LoVo (cell line): ENCODE data around the gene PHC3.
"Not testable (repeated sequence)": the region's sequence is repeated elsewhere in the genome, so short reads cannot be mapped to it uniquely, and the experiment has no call there.

Experiments
- DNase-seq: peaks from one replicate; pipeline ENCODE4 v3.0.0-alpha.2; 2016; ENCODE audit warnings: low spot score

PHC3 gene, protein sequence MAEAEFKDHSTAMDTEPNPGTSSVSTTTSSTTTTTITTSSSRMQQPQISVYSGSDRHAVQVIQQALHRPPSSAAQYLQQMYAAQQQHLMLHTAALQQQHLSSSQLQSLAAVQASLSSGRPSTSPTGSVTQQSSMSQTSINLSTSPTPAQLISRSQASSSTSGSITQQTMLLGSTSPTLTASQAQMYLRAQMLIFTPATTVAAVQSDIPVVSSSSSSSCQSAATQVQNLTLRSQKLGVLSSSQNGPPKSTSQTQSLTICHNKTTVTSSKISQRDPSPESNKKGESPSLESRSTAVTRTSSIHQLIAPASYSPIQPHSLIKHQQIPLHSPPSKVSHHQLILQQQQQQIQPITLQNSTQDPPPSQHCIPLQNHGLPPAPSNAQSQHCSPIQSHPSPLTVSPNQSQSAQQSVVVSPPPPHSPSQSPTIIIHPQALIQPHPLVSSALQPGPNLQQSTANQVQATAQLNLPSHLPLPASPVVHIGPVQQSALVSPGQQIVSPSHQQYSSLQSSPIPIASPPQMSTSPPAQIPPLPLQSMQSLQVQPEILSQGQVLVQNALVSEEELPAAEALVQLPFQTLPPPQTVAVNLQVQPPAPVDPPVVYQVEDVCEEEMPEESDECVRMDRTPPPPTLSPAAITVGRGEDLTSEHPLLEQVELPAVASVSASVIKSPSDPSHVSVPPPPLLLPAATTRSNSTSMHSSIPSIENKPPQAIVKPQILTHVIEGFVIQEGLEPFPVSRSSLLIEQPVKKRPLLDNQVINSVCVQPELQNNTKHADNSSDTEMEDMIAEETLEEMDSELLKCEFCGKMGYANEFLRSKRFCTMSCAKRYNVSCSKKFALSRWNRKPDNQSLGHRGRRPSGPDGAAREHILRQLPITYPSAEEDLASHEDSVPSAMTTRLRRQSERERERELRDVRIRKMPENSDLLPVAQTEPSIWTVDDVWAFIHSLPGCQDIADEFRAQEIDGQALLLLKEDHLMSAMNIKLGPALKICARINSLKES

DNA sequence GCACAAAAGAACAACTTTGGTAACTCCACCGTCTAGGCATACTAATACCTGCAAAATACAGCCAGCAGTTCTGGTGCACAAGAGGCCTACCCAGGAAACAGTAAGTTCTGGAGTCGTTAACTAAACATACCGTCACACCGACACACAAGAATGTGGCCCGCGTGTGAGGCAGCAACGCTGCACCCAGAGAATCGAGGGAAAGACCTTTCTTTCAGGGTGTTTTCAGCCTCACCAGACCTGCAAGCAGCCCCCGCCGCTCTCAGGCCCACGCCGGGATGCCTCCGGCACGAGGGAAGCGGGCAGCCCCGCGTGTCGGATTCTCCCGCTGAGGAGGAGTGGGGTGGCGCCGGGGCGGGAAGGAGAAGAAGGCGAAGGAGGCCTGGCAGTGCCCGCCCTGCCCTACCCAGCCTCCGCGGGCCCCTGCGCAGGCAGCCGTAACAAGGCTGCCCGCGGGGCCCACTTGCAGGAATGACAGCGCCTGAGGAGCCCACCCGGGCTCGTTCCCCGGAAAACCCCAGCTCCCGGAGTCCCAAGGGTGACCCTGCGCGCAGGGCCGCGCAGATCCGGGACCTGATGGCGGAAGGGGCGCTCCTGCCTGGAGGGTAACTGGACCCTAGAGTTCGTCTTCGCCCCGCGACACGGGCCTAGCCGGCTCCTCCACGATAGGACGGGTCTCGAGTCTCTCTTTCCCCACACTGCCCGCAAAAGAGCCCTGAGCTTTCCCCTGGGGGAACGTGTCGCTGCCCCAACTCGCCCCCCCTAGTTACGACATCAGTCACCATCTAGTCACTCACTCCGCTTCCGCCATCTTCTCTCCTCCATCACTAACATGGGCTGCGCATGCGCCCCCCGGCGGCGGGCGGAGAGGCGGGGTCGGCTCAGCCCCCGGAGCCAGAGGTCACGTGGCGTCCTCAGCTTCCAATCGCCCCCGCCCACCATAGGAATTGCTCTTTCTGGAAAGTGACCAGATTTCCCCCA is at the start of gene PHC3:
TSS of gene PHC3 (minus strand) at position 826 of the 978 bp plus-strand sequence. CDS start at position 808, 18 bp downstream.
- peak; percentile 94 for DNase-seq

DNA sequence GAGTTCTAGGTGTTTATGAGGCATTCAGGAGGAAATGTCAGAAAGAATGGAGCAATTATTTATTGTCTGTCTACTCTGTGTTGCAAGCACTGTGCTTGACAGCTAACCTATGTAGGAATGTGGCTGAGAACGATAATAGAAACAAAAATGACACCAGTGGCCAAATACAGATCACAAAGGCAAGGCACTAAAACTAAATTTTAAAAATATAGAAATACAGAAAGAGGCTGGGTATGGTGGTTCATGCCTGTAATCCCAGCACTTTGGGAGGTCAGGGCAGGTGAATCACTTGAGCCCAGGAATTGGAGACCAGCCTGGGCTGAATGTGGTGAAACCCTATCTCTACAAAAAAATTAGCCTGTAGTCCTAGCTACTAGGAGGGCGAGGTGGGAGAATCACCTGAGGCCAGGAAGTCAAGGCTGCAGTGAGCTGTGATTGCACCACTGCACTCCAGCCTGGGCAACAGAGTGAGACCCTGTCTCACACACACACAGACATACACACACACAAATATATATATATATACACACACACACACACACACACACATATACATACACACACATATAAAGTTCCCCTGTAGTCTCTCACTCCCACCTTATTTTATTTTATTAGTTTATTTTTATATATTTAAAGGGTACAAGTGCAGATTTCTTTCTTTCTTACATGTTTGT is 46.7 kb upstream of the PHC3 start:
- DNase-seq = no peak

DNA sequence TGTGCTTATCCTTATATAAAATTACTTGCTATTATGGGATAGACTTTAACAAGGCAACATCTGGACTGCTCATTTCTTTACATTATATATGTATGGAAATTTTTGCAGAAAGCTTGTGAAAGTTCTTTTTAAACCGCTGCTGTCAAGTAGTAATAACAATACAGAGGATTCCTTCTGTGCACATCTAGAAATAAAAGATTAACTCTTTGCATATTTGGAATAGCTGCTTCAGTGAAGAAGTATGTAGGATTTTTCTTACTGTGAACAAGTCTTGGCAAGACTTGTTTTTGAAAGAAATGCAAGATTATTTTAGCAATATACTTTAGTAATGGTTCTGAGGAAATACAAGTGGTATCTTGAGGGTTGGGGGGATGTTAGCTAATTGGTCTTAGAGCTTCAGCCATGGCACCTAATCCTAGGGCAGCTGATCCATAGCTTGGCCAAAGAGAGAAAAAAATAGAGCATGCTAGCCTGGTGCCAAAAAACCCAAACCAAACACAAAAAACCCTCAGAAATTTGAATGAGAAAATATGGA is 45.0 kb upstream of the PHC3 start:
- no peak for DNase-seq

DNA sequence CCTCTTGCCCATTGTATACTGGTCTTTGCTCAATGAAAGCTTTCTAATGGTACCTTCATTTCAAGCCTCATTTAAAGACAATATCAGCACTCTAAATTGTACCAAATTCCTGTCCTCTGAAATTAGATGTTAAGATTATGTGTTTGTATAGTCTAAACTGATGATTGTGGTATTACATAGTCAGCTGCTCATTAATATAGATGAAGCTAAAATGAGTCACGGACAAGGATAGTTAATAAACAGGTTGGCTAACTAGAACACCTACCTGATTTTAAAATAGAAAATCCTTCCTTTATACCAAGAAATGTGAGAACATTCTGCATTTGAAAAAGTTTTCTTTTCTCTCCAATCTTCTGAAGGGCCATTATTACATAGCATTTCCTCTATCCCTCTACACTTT is 43.6 kb upstream of the PHC3 start:
- no peak for DNase-seq

DNA sequence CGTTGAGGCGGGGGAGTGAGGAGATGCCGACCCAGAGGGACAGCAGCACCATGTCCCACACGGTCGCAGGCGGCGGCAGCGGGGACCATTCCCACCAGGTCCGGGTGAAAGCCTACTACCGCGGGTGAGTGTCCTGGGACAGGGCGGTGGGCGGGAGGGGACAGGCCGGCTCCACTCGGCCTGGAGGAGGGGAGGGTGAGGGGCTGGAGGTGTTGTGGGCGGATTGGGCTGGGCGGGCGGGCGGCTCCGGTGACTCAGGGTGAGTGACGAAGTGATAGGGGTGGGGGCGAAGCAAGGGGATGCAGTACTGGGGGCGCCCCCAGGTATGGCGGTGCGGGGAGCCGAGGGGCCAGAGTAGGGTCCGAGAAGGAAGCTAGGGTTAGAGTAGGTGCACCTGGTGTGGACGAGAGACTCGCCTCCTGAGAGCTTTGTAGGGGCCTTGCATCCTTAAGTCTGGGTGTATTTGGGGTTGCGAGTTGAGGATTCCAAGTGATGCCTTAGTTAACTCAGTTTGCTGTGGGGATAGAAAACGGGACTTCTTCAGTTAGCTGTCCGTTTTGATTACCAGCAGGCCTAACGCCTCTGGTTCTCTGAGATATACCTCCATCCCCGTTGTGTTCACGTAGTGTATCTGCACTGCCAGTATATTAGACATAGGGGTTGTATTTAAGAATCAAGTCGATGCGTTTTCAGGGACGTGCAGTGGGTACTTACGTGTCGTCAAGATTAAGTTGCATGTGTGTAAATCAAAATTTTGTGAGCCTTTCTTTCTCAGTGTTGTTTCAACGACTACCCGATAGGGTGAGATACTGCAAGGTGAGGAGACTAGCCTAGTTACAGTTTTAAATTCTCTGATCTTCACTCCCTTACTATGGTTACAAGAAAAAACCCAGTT is 41.4 kb upstream of the PHC3 start:
- DNase-seq = peak; percentile 7

DNA sequence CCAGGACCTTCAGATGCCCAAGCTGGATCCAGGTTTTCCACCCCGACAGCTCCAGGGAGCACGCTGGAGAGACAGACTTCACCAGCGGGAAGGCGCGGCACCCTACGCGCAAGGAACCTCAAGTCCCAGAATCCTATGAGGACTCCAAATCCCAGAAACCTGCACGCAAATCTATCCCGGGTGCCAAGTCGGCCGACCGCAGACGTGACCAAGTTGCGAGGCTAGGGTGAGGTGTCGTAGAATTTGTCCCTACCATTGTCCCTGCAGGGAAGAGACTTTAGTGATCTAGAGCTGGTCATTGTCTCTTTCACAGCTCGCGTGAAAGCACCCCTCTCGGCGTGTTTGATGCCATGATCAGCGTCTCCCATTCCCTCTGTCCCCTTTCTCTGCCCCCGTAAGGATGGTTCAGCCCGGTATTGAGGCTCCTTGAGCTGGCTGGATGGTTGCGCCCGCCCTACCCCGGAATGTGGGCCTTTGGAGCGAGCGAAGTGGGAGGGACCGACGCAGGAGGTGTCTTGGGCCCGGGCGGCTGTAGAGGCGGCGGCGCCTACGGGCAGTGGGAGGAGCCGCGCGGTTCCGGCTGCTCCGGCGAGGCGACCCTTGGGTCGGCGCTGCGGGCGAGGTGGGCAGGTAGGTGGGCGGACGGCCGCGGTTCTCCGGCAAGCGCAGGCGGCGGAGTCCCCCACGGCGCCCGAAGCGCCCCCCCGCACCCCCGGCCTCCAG is 40.6 kb upstream of the PHC3 start, which contains the start of gene PRKCI:
TSS of gene PRKCI (plus strand) at position 501 of the 723 bp plus-strand sequence. CDS start 246 bp downstream, outside the sequence.
- DNase-seq = peak; percentile 97

DNA sequence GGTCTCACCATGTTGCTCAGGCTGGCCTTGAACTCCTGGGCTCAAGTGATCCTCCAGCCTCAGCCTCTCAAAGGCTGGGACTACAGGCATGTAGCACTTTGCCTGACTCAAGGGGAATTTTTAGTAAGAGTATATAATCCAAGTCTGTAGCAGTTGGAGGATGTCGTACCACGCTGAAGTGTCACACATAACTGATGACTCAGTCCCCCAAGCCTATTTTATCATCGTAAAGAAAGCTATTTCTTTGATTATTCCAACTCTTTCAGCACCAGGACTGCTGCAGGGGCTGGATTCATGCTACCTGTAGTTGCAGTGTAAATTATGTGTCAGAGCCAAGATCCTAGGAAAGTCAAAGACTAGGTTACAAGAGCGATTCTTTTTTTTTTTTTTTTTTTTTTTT is 39.3 kb upstream of the PHC3 start:
- peak; percentile 8 for DNase-seq

DNA sequence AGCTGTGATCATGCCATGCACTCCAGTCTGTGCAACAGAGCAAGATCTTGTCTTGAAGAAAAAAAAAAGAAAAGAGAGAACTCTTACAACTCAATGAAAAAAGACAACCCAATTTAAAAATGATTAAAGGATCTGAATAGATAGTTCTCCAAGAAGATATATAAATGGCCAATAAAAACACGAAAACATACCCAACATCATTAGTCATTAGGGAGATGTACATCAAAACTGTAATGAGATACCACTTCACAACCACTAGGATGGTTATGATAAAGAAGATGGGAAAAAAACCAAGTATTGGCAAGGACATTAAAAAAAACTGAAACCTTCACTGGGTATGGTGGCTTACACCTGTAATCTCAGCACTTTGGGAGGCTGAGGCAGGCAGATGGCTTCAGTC is 38.3 kb upstream of the PHC3 start:
- DNase-seq = no peak

DNA sequence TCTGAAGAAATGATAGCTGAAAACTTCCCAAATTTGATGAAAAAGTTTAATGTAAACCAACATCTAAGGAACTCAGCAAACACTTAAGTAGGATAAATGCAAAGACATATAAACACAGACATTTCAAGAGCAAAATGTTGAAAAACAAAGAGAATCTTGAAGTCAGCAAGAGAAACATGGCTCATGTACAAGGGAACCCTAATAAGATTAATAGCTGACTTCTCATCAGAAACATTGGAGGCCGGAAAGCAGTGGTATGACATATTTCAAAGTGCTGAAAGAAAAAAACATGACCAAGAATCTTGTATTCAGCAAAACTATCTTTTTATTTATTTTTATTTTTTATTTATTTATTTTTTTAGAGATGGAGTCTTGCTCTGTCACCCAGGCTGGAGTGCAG is 30.1 kb upstream of the PHC3 start:
- no peak for DNase-seq

DNA sequence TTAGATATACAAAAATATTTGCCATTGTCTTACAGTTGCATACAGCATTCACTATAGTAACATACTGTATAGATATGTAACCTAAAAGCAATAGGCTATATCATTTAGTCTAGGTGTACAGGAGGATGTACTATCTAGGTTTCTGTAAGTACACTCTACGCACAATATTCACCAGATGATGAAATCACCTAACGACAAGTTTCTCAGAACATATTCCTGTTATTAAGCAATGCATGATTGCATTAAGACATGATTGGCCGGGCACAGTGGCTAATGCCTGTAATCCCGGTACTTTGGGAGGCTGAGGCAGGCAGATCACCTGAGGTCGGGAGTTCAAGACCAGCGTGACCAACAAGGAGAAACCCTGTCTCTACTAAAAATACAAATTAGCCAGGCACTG is 26.2 kb upstream of the PHC3 start:
- no peak for DNase-seq

DNA sequence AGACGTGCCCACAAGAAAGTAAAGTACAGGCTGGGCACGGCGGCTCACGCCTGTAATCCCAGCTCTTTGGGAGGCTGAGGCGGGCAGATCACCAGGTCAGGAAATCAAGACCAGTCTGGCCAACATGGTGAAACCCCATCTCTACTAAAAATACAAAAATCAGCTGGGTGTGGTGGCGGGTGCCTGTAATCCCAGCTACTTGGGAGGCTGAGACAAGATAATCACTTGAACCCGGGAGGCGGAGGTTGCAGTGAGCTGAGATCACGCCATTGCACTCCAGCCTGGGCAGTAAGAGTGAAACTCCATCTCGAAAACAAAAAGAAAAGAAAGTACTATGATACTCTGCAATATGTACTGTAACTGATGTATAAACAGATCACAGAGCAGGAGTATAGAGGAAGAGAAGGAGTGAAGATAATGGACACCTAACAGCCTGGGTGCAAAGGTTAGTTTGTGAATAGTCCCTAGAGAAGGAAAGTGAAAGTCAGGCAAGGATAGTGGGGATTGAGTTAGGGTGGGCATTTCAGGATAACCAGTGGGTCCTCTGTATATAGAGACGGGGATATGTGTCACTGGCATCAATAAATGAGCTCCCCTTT is 24.7 kb upstream of the PHC3 start:
- DNase-seq = peak; percentile 4

DNA sequence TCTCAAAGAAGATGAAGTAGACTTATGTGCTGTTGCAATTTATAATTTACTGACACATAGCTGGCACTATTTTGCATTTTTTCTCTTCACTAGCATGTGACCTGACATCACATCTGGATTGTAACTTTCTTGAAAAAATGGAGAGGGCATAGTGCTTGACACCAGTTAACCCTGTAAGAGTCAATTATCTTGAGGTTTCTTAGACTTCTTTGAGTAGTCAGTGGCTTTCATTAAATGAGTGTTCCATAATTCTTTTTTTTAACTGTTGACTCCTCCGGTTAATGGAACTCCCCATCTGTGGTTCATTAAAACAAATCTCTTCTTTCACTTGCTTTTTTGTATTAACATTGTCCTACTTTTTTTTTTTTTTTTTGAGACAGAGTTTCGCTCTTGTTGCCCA is 23.8 kb upstream of the PHC3 start:
- no peak for DNase-seq

DNA sequence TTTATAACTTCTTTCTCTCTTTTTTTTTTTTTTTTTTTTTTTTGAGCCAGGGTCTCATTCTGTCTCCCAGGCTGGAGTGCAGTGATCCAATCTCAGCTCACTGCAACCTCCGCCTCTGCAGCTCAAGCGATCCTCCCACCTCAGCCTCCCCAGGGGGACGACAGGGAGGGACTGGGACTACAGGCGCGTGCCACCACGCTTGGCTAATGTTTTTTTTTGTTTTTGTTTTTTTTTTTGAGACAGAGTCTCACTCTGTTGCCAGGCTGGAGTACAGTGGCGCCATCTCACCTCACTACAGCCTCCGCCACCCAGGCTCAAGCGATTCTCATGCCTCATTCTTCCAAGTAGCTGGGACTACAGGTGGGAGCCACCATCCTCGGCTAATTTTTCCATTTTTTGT is 23.0 kb upstream of the PHC3 start:
- DNase-seq = no peak

DNA sequence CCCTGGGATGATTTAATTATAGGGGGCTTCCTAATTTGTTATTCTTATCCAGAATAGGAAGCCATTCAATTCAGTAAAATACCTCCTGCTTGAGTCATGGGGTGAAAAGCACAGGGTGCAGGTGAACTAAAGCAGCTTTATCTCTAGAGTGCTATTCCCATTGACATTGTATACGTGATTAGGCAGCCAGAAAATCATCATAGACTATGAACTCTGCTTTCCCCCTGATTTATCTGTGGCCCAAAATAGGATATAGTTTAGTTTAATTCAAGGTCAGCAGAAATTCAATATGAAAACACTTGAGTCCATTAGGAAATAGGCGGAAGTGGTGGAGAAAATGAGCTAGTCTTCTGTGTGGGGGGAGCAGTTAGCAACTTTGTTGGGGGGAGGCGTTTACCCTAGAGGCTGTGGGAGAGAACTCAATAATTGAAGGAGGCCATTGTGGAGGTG is 22.5 kb upstream of the PHC3 start:
- DNase-seq = no peak

DNA sequence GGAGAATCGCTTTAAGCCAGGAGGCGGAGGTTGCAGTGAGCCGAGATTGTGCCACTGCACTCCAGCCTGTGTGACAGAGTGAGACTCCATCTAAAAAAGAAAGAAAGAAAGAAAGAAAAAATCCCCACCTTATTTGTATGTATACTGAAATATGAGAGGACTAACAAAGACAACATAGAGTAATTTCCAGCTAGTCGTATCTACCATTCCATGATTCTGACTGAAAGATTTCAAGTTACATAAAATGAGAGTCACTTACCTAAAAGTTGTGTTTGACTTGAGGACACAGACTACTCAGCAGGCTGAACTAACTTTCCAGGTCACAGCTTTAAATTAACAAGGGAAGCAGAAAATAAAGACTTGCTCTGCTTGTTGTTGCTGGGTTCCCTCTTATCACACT is 21.9 kb upstream of the PHC3 start:
- no peak for DNase-seq

DNA sequence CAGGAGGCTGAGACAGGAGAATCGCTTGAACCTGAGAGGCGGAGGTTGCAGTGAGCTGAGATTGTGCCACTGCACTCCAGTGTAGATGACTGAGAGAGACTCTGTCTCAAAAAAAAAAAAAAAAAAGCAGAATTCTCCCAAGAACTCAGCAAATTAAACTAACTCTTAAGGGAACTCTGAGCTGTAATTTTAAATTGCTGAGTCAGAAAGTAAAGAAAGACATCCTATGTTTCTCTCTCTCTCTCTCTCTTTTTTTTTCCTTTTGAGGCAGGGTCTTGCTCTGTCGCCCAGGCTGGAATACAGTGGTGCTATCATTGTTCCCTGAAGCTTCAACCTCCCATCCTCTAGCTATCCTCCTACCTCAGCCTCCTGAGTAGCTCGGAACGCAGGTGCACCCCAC is 20.0 kb upstream of the PHC3 start:
- no peak for DNase-seq

DNA sequence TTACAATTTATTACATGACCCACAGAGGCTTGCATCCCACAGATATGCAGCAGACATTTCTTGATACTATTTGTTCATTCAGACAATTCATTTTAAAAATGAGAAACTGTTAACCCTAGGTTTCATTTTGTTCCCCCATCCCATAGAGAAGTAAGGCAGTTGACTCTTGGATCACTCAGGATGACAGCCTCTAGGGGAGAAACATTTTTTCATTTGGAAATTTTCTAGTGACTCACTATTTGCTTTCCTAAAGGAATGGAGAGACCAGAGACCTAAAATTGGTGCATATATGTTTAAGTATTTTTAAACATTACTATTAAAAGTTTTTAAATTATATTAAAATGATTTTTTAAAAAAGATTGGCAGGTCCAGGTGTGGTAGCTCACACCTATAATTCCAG is 19.5 kb upstream of the PHC3 start:
- DNase-seq = no peak

DNA sequence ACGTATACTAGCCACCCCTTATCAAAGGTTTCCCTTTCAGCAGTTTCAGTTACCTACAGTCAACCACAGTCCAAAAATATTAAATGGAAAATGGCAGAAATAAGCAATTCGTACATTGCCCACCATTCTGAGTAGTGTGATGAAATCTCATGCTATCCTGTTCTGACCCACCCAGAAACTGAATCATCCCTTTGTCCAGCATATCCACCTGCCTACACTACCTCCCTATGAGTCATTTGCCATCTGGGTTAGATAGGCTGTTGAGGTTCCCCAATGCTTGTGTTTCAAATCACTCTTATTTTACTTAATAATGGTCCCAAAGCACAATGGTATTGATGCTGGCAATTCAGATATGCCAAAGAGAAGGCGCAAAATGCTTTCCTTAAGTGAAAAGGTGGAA is 15.3 kb upstream of the PHC3 start:
- peak; percentile 41 for DNase-seq

DNA sequence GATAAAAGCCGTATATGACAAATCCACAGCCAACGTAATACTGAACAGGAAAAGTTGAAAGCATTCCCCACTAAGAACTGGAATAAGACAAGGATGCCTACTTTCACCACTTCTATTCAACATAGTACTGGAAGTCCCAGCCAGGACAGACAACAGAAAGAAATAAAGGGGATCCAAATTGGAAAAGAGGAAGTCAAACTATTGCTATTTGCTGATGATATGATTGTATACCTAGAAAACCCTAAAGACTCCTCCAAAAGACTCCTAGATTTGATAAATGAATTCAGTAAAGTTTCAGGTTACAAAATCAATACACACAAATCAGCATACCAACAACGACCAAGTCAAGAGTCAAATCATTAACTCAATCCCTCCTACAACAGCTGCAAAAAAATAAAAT is 14.2 kb upstream of the PHC3 start:
- DNase-seq = not testable (repeated sequence)
